BLaER1 treated with 17β-estradiol and CSF1 and Interleukin-3, amounts not matched to agents 10 nM and 100 nM (cell line): ENCODE data around the gene ZCCHC7.

Experiments used
- H3K27ac ChIP-seq, 11 experiments: shearing (Covaris generic); formaldehyde crosslinking; 2 replicates each; pipeline ENCODE4 v1.8.1; 2022
- H3K27me3 ChIP-seq, 11 experiments: shearing (Covaris generic); formaldehyde crosslinking; 2 replicates each; pipeline ENCODE4 v1.8.1; 2022
- H3K36me3 ChIP-seq, 11 experiments: shearing (Covaris generic); formaldehyde crosslinking; 2 replicates each; pipeline ENCODE4 v1.8.1; 2022
- H3K4me1 ChIP-seq, 10 experiments: shearing (Covaris generic); formaldehyde crosslinking; 2 replicates each; pipeline ENCODE4 v1.8.1; 2022
- H3K4me2 ChIP-seq, 11 experiments: shearing (Covaris generic); formaldehyde crosslinking; 2 replicates each; pipeline ENCODE4 v1.8.1; 2022
- H3K4me3 ChIP-seq, 10 experiments: shearing (Covaris generic); formaldehyde crosslinking; 2 replicates each; pipeline ENCODE4 v1.8.1; 2022
- H3K9ac ChIP-seq, 11 experiments: shearing (Covaris generic); formaldehyde crosslinking; 2 replicates each; pipeline ENCODE4 v1.8.1; 2022
- H3K9me3 ChIP-seq, 11 experiments: shearing (Covaris generic); formaldehyde crosslinking; replicated peaks in 1 of 11; 2 replicates each; pipeline ENCODE4 v1.8.1; 2022
- H4K20me1 ChIP-seq, 11 experiments: shearing (Covaris generic); formaldehyde crosslinking; 2 replicates each; pipeline ENCODE4 v1.8.1; 2022
- Cebpa-rat ChIP-seq, 11 experiments: shearing (Covaris generic); IDR thresholded peaks; 2 replicates each; pipeline ENCODE4 v1.8.1; 2022

The ZCCHC7 gene

DNA sequence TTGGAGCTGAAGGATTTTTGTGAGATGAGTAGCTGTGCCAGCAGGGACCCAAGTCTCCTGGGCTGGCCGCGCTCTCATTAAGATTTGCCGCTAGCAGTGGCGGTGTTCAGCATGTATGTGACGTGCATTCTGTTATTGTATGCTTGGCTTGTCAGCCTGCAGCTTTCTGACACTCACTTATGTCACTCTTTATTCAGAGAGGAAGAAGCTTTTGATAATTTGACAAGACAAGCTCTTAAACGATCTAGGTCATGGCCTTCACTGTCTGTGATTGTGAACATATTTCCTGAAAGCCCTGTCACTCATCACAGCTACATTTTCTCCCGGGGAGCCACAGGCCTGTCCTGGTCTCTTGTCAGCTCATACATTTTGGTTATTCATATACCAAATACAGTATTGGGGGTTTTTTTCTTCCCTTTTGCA lies 203.9 kb downstream of the ZCCHC7 start:
- no peaks in the 10 kb centered on the region for H3K27me3 ChIP-seq
- H3K36me3 ChIP-seq: peaks cover 0 to 76% (median 28%) of the 10 kb centered on the region in 11 experiments; a peak in 16 of 22 replicates
- H3K9me3 ChIP-seq: peaks cover 0 to 3% (median 0%) of the 10 kb centered on the region in 11 experiments; a peak in 2 of 22 replicates
- H3K4me2 ChIP-seq: peak overlapping the region; percentile 66 to 93 (median 78)
- no peak for TF ChIP-seq Cebpa-rat (IDR thresholded peaks at IDR 0.05)
- peak overlapping the region; percentile 59 to 75 (median 68) for H3K9ac ChIP-seq
- H3K4me3 ChIP-seq: peak overlapping the region in 7 of 10 experiments; percentile 1 to 49 (median 9); a peak in 9 of 20 replicates
- H3K4me1 ChIP-seq: peaks cover 44 to 92% (median 68%) of the 10 kb centered on the region in 10 experiments
- H4K20me1 ChIP-seq: peaks cover 0 to 41% (median 0%) of the 10 kb centered on the region in 11 experiments; a peak in 3 of 22 replicates
- H3K27ac ChIP-seq: peak overlapping the region; percentile 25 to 84 (median 81); a peak in 21 of 22 replicates

- Histone ChIP-seq H3K4me3 (peak overlapping the region in 7 of 10 experiments; percentile 1 to 49 (median 9); a peak in 6 of 20 replicates), H3K27me3 (no peaks in the 10 kb centered on the region), H3K27ac (peak overlapping the region; percentile 25 to 84 (median 81); a peak in 21 of 22 replicates), H3K36me3 (peaks cover 0 to 74% (median 22%) of the 10 kb centered on the region in 11 experiments; a peak in 16 of 22 replicates), H3K4me1 (peaks cover 44 to 97% (median 69%) of the 10 kb centered on the region in 10 experiments), H3K4me2 (peak overlapping the region; percentile 66 to 93 (median 78)), H3K9me3 (0 out of 22 replicates have a peak, but pooled peaks cover 0 to 3% (median 0%) of the 10 kb centered on the region in 11 experiments), H3K9ac (peak overlapping the region; percentile 59 to 75 (median 68)), H4K20me1 (peaks cover 0 to 42% (median 0%) of the 10 kb centered on the region in 11 experiments; a peak in 3 of 22 replicates)
- TF ChIP-seq Cebpa-rat (IDR thresholded peaks at IDR 0.05): no peak
Measured at GRCh38 chr9:37324691-37325490, 204.5 kb downstream of the ZCCHC7 start.

DNA sequence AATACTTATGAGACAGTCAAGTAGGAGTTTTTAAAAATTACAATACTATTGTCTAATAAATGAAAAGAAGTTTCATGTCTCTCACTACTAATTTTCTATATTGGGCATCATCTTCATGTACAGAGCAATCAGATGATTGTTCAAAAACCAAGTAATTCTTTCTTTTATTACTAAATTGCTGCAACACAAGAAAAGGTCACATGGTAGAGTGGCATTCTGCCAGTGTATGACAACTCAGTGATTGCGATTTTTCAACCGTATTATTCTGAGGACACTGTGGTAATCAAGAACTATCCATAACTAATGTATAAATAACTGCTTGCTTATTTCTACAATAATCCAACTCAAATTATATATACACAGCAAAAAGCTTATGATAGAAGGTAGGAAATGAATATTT lies 205.4 kb downstream of the ZCCHC7 start:
- no peaks in the 10 kb centered on the region for H3K9me3 ChIP-seq
- TF ChIP-seq Cebpa-rat (IDR thresholded peaks at IDR 0.05): no peak
- H3K27me3 ChIP-seq: no peaks in the 10 kb centered on the region
- peaks cover 0 to 45% (median 0%) of the 10 kb centered on the region in 11 experiments; a peak in 3 of 22 replicates for H4K20me1 ChIP-seq
- peaks cover 0 to 66% (median 14%) of the 10 kb centered on the region in 11 experiments; a peak in 13 of 22 replicates for H3K36me3 ChIP-seq
- peak overlapping the region in 7 of 11 experiments; percentile 43 to 84 (median 81); a peak in 13 of 22 replicates for H3K27ac ChIP-seq
- peak overlapping the region in 9 of 11 experiments; percentile 31 to 93 (median 73); a peak in 15 of 22 replicates for H3K4me2 ChIP-seq
- H3K9ac ChIP-seq: no peak overlapping the region; a peak in 2 of 22 replicates
- H3K4me1 ChIP-seq: peaks cover 45 to 97% (median 73%) of the 10 kb centered on the region in 10 experiments
- H3K4me3 ChIP-seq: no peak overlapping the region

DNA sequence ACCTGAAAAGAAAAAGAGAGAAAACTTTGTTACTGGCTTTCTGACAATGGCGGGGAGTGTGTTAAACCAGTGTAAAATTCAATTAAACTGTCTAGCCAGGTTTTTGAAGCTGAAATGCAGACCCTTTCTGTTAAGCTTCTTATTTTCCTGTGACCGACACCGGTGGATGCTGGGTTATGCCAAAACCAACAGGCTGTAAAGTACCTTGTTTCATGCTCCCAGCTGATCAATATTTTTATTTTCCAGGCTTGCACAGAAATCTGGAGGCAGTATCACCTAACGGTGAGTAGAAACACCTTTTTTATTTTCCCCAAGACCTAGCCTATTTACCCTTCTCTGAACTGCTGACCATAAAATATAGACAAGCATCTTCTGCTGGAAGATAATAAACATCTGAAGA lies 207.2 kb downstream of the ZCCHC7 start:
- Histone ChIP-seq H3K4me2 (peak overlapping the region in 10 of 11 experiments; percentile 3 to 73 (median 33); a peak in 16 of 22 replicates), H3K27ac (peak overlapping the region in 9 of 11 experiments; percentile 1 to 84 (median 72); a peak in 17 of 22 replicates), H3K4me1 (peaks cover 38 to 97% (median 75%) of the 10 kb centered on the region in 10 experiments), H3K4me3 (no peak overlapping the region), H4K20me1 (peaks cover 0 to 54% (median 0%) of the 10 kb centered on the region in 11 experiments; a peak in 3 of 22 replicates), H3K27me3 (no peaks in the 10 kb centered on the region), H3K36me3 (peaks cover 0 to 59% (median 10%) of the 10 kb centered on the region in 11 experiments; a peak in 9 of 22 replicates), H3K9ac (peak overlapping the region in 8 of 11 experiments; percentile 4 to 62 (median 32); a peak in 13 of 22 replicates), H3K9me3 (no peaks in the 10 kb centered on the region)
- TF ChIP-seq Cebpa-rat (IDR thresholded peaks at IDR 0.05): no peak

DNA sequence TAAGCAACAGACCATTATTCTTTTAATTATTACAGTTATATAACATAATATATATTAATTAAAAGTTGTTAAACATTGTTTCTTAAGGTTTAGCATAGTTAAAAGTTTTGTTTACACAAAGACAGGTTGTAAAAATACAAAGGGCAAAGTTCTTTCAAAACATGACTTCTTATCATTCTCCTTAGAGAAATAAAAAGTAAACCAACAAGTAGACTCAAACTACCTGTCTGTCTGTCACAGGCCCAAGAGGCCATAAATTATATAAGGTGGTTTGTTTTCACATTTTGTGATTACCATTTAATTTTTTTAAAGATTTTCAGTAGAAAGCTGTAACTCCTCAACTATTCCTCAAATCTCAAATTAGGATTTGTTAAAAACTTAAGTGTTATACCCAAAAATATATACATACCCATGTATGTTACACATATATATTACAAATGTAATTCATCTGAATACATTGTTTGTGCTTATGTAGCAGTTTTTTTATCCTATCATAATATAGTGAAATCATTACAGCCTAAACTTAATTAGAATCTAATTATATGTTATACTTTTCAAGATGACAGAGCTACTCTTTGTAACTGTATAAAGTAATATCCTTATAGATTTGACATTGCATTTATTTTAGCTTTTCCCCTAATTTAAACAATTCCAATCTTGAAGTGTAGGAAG lies 208.3 kb downstream of the ZCCHC7 start:
- H3K4me3 ChIP-seq: no peak overlapping the region
- H3K9me3 ChIP-seq: no peaks in the 10 kb centered on the region
- H3K36me3 ChIP-seq: peaks cover 0 to 47% (median 8%) of the 10 kb centered on the region in 11 experiments; a peak in 9 of 22 replicates
- no peaks in the 10 kb centered on the region for H3K27me3 ChIP-seq
- peak overlapping the region in 1 of 11 experiments; percentile 47; a peak in 3 of 22 replicates for H3K9ac ChIP-seq
- peaks cover 34 to 97% (median 74%) of the 10 kb centered on the region in 10 experiments for H3K4me1 ChIP-seq
- H4K20me1 ChIP-seq: peaks cover 0 to 58% (median 0%) of the 10 kb centered on the region in 11 experiments; a peak in 3 of 22 replicates
- H3K27ac ChIP-seq: peak overlapping the region in 5 of 11 experiments; percentile 72 to 84 (median 83); a peak in 10 of 22 replicates
- TF ChIP-seq Cebpa-rat (IDR thresholded peaks at IDR 0.05): no peak
- H3K4me2 ChIP-seq: peak overlapping the region in 4 of 11 experiments; percentile 36 to 73 (median 56); a peak in 5 of 22 replicates

GRCh38 chr9:37329576-37329975 lies 209.2 kb downstream of the ZCCHC7 start:
- peaks cover 25 to 97% (median 73%) of the 10 kb centered on the region in 10 experiments for H3K4me1 ChIP-seq
- H4K20me1 ChIP-seq: peaks cover 0 to 59% (median 0%) of the 10 kb centered on the region in 11 experiments; a peak in 3 of 22 replicates
- H3K9ac ChIP-seq: peak overlapping the region in 2 of 11 experiments; percentile 14 to 36; a peak in 3 of 22 replicates
- H3K4me2 ChIP-seq: peak overlapping the region in 6 of 11 experiments; percentile 20 to 49 (median 30); a peak in 7 of 22 replicates
- no peaks in the 10 kb centered on the region for H3K9me3 ChIP-seq
- no peak overlapping the region for H3K4me3 ChIP-seq
- no peaks in the 10 kb centered on the region for H3K27me3 ChIP-seq
- H3K27ac ChIP-seq: peak overlapping the region in 2 of 11 experiments; percentile 24 to 36; a peak in 4 of 22 replicates
- H3K36me3 ChIP-seq: peaks cover 0 to 54% (median 8%) of the 10 kb centered on the region in 11 experiments; a peak in 9 of 22 replicates
- TF ChIP-seq Cebpa-rat (IDR thresholded peaks at IDR 0.05): no peak

GRCh38 chr9:37331871-37332270 lies 211.5 kb downstream of the ZCCHC7 start:
- Histone ChIP-seq H4K20me1 (peaks cover 0 to 67% (median 0%) of the 10 kb centered on the region in 11 experiments; a peak in 7 of 22 replicates), H3K27ac (peak overlapping the region in 9 of 11 experiments; percentile 4 to 66 (median 42); a peak in 16 of 22 replicates), H3K27me3 (no peaks in the 10 kb centered on the region), H3K4me3 (no peak overlapping the region), H3K36me3 (peaks cover 0 to 68% (median 15%) of the 10 kb centered on the region in 11 experiments; a peak in 10 of 22 replicates), H3K9ac (peak overlapping the region in 1 of 11 experiments; percentile 20; a peak in 2 of 22 replicates), H3K4me2 (peak overlapping the region; percentile 6 to 71 (median 45); a peak in 17 of 22 replicates), H3K4me1 (peaks cover 33 to 97% (median 70%) of the 10 kb centered on the region in 10 experiments), H3K9me3 (no peaks in the 10 kb centered on the region)
- no peak for TF ChIP-seq Cebpa-rat (IDR thresholded peaks at IDR 0.05)

- Histone ChIP-seq H3K4me3 (no peak overlapping the region), H3K9ac (no peak overlapping the region; a peak in 1 of 22 replicates), H3K36me3 (peaks cover 0 to 63% (median 15%) of the 10 kb centered on the region in 11 experiments; a peak in 10 of 22 replicates), H3K27me3 (no peaks in the 10 kb centered on the region), H3K4me1 (peaks cover 34 to 96% (median 68%) of the 10 kb centered on the region in 10 experiments), H4K20me1 (peaks cover 0 to 72% (median 0%) of the 10 kb centered on the region in 11 experiments; a peak in 7 of 22 replicates), H3K4me2 (peak overlapping the region in 7 of 11 experiments; percentile 39 to 61 (median 50); a peak in 11 of 22 replicates), H3K27ac (peak overlapping the region in 3 of 11 experiments; percentile 21 to 50 (median 24); a peak in 2 of 22 replicates), H3K9me3 (no peaks in the 10 kb centered on the region)
- TF ChIP-seq Cebpa-rat (IDR thresholded peaks at IDR 0.05): no peak
Measured at GRCh38 chr9:37332578-37332977, 212.2 kb downstream of the ZCCHC7 start.
